ENCODE data around the gene CCL1.
"Not testable (repeated sequence)": the region's sequence is repeated elsewhere in the genome, so short reads cannot be mapped to it uniquely, and the experiment has no call there.

CCL1 gene

GRCh38 chr17:34357398-34357797, 5.6 kb downstream of the CCL1 start:
- DNase-seq (ENCODE audit: low read depth), result no peak

- no peak for DNase-seq (ENCODE audit: low read depth)
Measured at GRCh38 chr17:34356194-34356593, 6.8 kb downstream of the CCL1 start, which contains the start of gene CCL13. Gene CCL13 (plus strand): TSS chr17:34356480. CDS start chr17:34356527, 47 bp downstream.

- no peak for DNase-seq (ENCODE audit: low read depth)
Measured at GRCh38 chr17:34354637-34355036, 8.4 kb downstream of the CCL1 start.

DNA sequence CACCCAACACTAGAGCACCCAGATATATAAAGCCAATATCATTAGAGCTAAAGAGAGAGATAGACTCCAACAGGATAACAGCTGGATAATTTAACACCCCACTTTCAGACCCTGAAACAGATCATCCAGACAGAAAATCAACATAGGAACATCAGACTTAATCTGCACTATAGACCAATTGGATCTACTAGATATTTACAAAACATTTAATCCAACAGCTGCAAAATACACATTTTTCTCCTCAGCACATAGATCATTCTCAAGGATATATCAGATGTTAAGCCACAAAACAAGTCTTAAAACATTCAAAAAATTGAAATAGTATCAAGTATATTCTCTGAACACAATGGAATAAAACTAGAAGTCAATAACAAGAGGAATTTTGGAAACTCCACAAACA, 10.8 kb downstream of the CCL1 start:
- no peak for DNase-seq (ENCODE audit: low read depth)

- no peak for DNase-seq (ENCODE audit: low read depth)
Measured at GRCh38 chr17:34351096-34351495, 11.9 kb downstream of the CCL1 start.

GRCh38 chr17:34349751-34350150, 13.3 kb downstream of the CCL1 start:
- no peak for DNase-seq (ENCODE audit: low read depth)

- DNase-seq (ENCODE audit: low read depth), result no peak
Measured at GRCh38 chr17:34347063-34347462, 16.0 kb downstream of the CCL1 start.

DNA sequence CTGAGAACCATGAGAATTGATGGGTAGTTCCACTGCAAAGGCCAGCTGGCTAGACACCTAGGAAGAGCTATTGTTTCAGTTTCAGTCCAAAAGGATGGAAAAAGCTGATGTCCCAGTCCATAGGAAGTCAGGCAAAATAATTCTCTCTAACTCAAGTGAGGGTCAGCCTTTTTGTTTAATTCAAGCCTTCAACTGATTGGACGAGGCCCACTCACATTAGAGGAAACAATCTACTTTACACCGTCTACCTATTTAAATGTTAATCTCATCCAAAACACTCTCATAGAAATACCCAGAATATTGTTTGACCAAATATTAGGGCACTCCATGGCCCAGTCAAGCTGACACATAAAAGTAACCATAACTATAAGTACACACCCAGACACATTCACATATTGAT, 21.1 kb downstream of the CCL1 start:
- no peak for DNase-seq (ENCODE audit: low read depth)

DNA sequence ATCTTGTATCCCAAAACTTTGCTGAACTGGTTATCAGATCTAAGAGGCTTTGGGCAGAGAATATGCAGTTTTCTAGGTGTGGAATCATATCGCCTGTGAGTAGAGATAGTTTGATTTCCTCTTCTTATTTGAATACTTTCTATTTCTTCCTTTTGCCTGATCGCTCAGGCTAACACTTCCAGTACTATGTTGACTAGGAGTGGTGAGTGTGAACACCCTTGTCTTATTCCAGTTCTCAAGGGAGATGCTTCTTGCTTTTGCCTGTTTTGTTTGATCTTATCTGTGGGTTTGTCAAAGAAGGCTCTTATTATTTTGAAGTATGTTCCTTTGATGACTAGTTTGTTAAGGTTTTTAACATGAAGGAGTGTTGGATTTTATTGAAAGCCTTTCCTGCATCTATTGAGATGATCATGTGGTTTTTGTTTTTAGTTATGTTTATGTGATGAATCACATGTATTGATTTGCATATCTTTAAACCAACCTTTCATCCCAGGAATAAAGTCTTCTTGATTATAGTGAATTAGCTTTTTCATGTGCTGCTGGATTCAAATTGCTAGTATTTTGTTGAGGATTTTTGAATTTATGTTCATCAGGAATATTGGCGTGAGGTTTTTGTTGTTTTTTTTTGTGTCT, 23.8 kb downstream of the CCL1 start:
- DNase-seq (ENCODE audit: low read depth), result no peak

- DNase-seq (ENCODE audit: low read depth), result no peak
Measured at GRCh38 chr17:34337701-34338100, 25.3 kb downstream of the CCL1 start.

- DNase-seq (ENCODE audit: low read depth), result not testable (repeated sequence)
Measured at GRCh38 chr17:34327580-34327979, 35.5 kb downstream of the CCL1 start.

- DNase-seq (ENCODE audit: low read depth), result no peak
Measured at GRCh38 chr17:34321964-34322363, 41.1 kb downstream of the CCL1 start.

GRCh38 chr17:34319039-34319483, 44.0 kb downstream of the CCL1 start, which contains the start of gene CCL8:
Gene CCL8 (plus strand): TSS chr17:34319435. CDS start chr17:34319502, 67 bp downstream.
- no peak for DNase-seq (ENCODE audit: low read depth)

DNA sequence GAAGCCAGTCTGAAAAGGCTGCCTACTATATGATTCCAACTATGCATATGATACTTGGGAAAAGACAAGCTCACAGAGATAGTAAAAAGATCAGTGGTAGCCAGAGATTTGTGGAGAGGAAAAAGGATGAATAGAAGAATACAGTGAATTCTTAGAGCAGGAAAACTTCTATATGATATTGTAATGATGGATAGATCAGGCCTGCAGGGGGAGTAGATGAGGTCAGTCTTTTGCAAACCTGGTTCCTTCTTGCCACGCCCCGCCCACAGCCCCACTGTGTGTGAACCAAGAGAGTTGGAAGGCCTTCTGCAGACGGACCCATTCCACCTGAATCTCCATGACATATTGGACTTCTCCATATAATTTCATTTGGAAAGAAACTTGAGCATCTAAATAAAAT, 44.6 kb downstream of the CCL1 start:
- no peak for DNase-seq (ENCODE audit: low read depth)

DNA sequence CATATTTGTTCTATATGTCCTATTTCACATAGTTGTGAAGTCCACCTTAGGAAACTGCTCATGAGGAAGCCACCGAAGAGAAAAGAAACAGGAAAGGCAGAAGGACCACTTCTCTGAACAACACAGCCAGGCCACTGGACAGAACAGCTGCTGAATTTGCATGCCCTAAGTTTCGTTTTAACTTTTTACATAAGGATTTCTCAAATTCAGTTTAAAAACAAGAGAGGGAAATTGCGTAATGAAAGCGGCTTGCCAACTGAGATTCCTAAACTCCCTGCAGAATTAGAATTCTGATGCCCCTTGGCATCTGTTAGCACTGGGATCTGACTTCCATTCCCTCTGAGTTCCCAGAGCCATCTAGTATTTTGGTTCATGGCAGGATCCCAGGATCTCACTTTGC, 48.8 kb downstream of the CCL1 start:
- DNase-seq (ENCODE audit: low read depth), result no peak

GRCh38 chr17:34313164-34313563, 49.9 kb downstream of the CCL1 start:
- no peak for DNase-seq (ENCODE audit: low read depth)

DNA sequence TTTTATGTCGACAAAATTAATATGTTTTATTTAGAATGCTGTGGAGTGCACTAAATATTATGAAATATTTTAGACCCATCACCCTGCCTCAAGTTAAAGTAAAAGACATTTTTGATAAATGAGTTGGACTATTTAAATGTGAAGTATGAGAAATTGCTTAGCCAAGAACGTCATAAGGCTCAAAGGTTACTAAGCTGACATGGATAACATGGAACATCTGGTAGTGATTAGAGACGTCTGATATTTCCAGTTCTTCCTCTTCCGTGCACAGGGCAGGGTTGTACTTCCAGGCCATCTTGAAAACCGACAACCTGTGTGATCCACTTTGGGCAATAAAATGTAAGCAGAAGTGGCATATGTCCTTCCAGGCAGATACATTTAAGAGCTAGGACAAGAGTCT, 51.0 kb downstream of the CCL1 start:
- no peak for DNase-seq (ENCODE audit: low read depth)

GRCh38 chr17:34311291-34311690, 51.7 kb downstream of the CCL1 start:
- DNase-seq (ENCODE audit: low read depth), result no peak

Measured in T-helper 22 cell (primary cell).